Measurements from ENCODE around the gene VGLL2.

VGLL2 gene

GRCh38 chr6:117317261-117317660, 51.9 kb downstream of the VGLL2 start:
- peak; percentile 10 for DNase-seq (ENCODE audit: low spot score)

Data from globus pallidus (tissue), 1 donor.